Fibroblast of pulmonary artery (primary cell): ENCODE measurements around the gene RAB7B.

Source experiments
- DNase-seq: peaks from one replicate; pipeline ENCODE4 v3.0.0-alpha.2; 2010; ENCODE audit warnings: low read depth
- H3K4me3 ChIP-seq: replicated peaks from 2 replicates; pipeline ENCODE4 v1.5.1; 2011; ENCODE audit warnings: low read depth, mild to moderate bottlenecking, control low read depth, low read length, moderate library complexity
- CTCF ChIP-seq: IDR thresholded peaks from 2 replicates; pipeline ENCODE4 v1.5.1; 2011; ENCODE audit warnings: mild to moderate bottlenecking, control low read depth, low read length, inconsistent platforms; ENCODE audit errors: missing control alignments

The RAB7B gene

GRCh38 chr1:205930799-205931281 lies 72.4 kb downstream of the RAB7B start:
- DNase-seq, result peak; percentile 63
- H3K4me3 ChIP-seq, result no peak overlapping the region
- no peak for TF ChIP-seq CTCF

DNA sequence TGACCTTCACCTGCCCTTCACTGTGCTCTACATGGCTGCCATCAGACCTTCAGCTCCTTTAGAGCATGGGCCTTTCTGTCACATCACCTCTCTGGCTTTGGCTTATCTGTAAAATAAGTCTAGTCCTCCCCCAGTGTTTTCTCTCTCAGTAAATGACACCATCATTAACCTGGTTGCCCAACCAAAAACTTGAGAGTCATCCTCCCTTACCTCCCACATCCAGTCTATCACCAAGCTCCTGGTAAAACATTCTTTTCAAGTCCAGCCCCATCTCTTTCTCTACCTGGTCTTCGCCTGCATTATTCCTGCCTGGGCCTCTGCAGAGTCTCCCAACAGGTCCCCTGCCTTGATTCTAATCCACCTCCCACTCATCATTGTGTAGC lies 73.0 kb downstream of the RAB7B start:
- no peak for DNase-seq
- H3K4me3 ChIP-seq, result no peak overlapping the region
- no peak for TF ChIP-seq CTCF

- DNase-seq, result no peak
- no peak for TF ChIP-seq CTCF
- no peak overlapping the region for H3K4me3 ChIP-seq
Measured at GRCh38 chr1:205929496-205930194, 73.5 kb downstream of the RAB7B start.

GRCh38 chr1:205928317-205928716 lies 74.9 kb downstream of the RAB7B start:
- no peak for TF ChIP-seq CTCF
- H3K4me3 ChIP-seq, result no peak overlapping the region
- no peak for DNase-seq

DNA sequence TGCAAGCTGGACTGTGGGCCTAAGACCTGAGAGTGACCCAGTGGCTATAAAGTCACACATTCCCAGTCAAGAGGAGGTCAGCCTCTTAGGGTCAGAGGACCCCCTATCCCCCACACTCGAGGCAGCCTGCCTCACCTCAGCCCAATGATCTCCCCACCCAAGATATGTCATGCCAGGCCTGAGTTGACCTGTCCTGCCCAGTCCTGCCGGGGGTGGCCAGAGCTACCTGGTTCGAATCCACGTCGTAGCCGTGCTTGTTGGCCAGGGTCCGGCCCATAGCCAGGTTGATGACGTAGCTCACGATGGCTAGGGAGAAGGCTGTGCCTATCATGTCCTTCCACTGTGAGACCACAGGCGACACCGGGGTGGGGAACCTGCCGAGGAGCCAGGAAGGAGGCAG lies 75.5 kb downstream of the RAB7B start:
- no peak for DNase-seq
- no peak for TF ChIP-seq CTCF
- H3K4me3 ChIP-seq, result no peak overlapping the region

DNA sequence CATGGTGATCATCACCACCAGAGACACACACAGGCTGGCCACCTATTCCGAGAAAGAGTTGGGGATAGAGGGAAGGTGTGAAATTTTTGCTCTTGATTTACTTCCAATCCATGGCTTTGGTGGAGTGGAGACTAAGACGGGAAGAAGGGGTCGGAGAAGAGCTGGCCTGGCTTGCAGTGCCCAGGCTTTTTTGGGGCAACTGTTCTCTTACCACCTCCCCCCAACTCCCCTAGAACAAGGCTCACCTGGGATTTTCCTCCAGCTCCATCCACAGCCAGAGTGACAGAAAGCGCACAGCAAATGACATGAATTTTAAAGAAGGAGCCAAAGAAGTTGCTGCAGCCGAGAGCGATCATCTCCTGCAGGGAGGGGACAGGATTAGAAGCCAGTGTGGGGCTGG lies 75.9 kb downstream of the RAB7B start:
- H3K4me3 ChIP-seq, result no peak overlapping the region
- TF ChIP-seq CTCF, result no peak

More for the DNA sequence above, 75.9 kb downstream of the RAB7B start:
- DNase-seq, result no peak
